ENCODE results near the gene TMEM243.

- TF ChIP-seq CTCF (IDR thresholded peaks at IDR 0.05; ENCODE audit: insufficient read depth, low read depth, low read length) = no peak
- no peak for TF ChIP-seq EZH2 (IDR thresholded peaks at IDR 0.05; ENCODE audit: insufficient read depth, low read length)
Measured at GRCh38 chr7:87154569-87154968, 65.0 kb downstream of the TMEM243 start.
